Measurements from ENCODE around the gene PFDN5. TPM values are rescaled to one million over a fixed set of nuclear protein-coding genes. Genes with fewer than 3 reads are reported as not detected.

Gene PFDN5
- total RNA-seq, 4 donors from 2014 or later = 223 to 578 (median 263) TPM

DNA sequence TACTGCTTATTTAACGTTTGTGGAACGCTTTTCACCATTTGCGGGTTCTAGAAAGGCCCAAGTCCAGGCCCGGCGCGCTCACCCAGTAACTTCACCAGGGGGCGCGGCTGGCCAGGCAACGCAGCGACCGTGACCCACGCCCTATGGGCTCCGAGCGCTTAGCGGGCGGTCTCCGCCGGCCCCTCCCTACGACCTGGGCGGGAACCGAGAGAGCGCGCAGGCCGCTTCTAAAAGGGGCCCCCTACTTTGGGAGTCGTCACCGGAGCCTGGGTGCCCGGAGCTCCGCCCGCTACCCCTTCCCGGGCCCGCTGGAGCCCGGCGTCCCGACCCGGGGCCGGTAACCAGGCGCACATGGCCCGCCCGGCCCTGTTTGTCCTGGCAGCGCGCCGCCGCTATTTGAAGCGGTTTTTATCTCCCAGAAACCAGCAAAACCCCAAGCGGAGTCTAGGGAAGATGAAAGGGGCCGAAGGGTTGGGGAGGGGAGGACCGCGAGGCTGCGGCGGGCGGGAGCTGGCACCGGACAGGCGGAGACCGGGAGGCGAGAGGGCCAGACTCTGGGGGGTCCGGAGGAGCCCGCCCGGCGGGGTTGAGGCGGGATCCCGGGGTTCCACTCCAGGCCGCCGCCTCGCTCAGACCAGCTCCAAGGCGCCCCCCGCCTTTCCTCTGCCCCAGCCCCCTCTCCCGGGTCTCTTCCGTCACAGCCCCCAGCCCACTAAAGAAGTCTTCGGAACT is 29.6 kb downstream of the PFDN5 start:
- H3K27me3 ChIP-seq = no peaks in the 10 kb centered on the region
- peak; percentile 24 to 39 for TF ChIP-seq POLR2A (IDR thresholded peaks at IDR 0.05)
- TF ChIP-seq, protein P1, sequence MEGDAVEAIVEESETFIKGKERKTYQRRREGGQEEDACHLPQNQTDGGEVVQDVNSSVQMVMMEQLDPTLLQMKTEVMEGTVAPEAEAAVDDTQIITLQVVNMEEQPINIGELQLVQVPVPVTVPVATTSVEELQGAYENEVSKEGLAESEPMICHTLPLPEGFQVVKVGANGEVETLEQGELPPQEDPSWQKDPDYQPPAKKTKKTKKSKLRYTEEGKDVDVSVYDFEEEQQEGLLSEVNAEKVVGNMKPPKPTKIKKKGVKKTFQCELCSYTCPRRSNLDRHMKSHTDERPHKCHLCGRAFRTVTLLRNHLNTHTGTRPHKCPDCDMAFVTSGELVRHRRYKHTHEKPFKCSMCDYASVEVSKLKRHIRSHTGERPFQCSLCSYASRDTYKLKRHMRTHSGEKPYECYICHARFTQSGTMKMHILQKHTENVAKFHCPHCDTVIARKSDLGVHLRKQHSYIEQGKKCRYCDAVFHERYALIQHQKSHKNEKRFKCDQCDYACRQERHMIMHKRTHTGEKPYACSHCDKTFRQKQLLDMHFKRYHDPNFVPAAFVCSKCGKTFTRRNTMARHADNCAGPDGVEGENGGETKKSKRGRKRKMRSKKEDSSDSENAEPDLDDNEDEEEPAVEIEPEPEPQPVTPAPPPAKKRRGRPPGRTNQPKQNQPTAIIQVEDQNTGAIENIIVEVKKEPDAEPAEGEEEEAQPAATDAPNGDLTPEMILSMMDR (IDR thresholded peaks at IDR 0.05) = peak; percentile 54 to 87 (median 81)
- H3K4me3 ChIP-seq = peak overlapping the region; percentile 53 to 67 (median 65)
- H3K27ac ChIP-seq = peak overlapping the region; percentile 80 to 94 (median 85)
- DNase-seq = peak; percentile 89 to 96 (median 93)
- H3K9me3 ChIP-seq = no peaks in the 10 kb centered on the region
- no peaks in the 10 kb centered on the region for H3K36me3 ChIP-seq
- peaks cover 0 to 27% (median 10%) of the 10 kb centered on the region in 4 donors for H3K4me1 ChIP-seq

DNA sequence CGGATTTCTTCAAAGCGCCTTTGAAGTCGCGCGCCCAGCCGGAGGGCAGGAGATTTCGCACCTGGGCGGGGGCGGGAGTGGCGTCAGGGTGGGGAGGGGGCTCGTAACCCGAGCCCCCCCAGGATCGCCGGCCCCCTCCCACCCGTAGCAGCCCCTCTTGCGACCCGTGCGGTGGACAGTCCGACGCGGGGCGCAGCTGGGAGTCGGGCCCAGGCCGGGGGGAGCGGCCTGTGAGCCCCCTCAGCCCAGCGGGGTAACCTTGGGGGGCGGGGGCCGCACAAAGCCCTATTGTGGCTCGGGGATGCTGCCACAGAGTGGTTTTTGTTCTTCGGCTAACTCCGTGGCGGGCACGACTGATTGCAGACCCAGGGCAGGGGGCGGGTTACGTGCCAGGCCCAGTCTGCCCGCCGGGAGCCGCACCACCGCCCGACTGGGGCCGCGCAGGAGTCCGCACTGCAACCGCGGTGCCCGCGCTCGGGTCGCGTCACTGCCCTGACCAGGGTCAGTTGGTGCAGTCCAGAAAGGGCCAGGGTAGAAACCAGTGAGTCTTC is 30.2 kb downstream of the PFDN5 start:
- peak overlapping the region; percentile 53 to 67 (median 65) for H3K4me3 ChIP-seq
- no peaks in the 10 kb centered on the region for H3K9me3 ChIP-seq
- no peak for TF ChIP-seq POLR2A (IDR thresholded peaks at IDR 0.05)
- TF ChIP-seq, protein P1 (IDR thresholded peaks at IDR 0.05) = no peak
- no peaks in the 10 kb centered on the region for H3K27me3 ChIP-seq
- peaks cover 0 to 21% (median 10%) of the 10 kb centered on the region in 4 donors for H3K4me1 ChIP-seq
- no peaks in the 10 kb centered on the region for H3K36me3 ChIP-seq
- DNase-seq = peak in 2 of 3 donors; percentile 34 to 54
- H3K27ac ChIP-seq = peak overlapping the region; percentile 80 to 94 (median 85)

DNA sequence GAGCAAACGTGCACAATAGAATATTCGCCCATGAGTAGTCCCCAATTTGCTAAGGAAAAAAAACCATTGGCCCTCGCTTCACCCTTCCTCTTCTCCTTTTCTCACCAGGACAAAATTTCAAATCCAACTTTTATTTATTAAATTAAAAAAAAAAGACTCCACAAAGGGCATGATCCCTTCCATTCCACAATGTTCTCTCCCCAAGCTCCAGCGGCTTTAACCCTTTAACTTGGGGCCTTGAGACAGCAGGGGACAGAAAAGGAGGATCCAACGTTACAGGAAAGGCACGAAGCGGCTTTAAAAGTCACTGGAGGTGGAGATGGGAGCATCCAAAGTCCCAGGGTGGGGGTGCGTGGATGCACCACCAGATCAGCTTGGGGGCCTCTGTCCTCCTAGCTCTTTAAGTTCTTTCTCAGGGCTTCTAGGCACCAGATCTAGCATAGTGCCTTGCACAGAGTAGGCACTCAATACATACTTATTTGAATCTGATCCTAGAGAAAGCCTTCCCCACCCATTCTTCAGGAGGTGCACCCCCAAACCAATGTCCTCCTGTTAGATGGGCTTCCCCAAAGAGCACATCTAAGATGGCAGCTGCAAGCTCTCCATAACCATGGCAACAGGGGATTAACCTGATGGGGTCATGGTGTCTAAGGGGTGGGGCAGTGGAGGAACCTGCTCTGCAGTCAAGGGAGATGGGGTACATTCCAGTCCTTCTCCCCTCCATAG is 31.3 kb downstream of the PFDN5 start:
- Histone ChIP-seq H3K27ac (no peak overlapping the region), H3K4me1 (peaks cover 0 to 17% (median 9%) of the 10 kb centered on the region in 4 donors), H3K27me3 (no peaks in the 10 kb centered on the region)

DNA sequence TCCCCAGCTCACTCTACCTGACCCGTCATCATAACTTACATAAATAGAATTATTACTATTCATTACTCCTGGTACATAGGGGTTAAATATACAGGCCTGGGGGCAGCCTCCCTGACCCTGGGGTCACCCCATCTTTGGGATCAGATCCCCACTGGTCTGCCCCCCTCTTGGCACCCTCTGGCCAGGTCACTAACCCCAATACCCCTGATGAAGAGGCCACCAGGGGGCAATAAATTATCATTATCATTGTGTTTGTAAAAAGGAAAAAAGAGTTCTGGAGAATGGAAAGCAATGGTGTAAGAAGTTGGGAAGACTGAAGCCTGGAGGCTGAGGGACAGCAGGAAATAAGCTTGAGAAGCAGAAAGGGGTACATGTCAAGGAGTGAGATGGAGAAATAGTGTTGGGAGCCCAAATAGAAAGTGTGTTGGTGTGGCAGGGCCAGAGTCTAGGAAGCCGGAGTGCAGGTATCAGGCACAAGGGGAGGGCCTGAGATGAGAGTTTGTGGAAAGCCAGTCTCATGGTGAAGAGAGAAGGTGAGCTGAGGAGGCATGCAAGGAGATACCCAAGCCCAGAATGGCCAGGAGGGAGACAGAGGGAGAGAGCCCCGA is 32.2 kb downstream of the PFDN5 start:
- no peak for TF ChIP-seq POLR2A (IDR thresholded peaks at IDR 0.05)
- TF ChIP-seq, protein P1 (IDR thresholded peaks at IDR 0.05) = peak; percentile 16 to 27 (median 23)
- H3K4me1 ChIP-seq = peaks cover 0 to 11% (median 5%) of the 10 kb centered on the region in 4 donors
- no peak overlapping the region for H3K4me3 ChIP-seq
- no peaks in the 10 kb centered on the region for H3K9me3 ChIP-seq
- no peaks in the 10 kb centered on the region for H3K36me3 ChIP-seq
- no peak overlapping the region for H3K27ac ChIP-seq
- no peaks in the 10 kb centered on the region for H3K27me3 ChIP-seq
- DNase-seq = no peak

More for the DNA sequence above, 31.3 kb downstream of the PFDN5 start:
- Histone ChIP-seq H3K4me3 (no peak overlapping the region), H3K9me3 (no peaks in the 10 kb centered on the region), H3K36me3 (no peaks in the 10 kb centered on the region)
- no peak for DNase-seq
- no peak for TF ChIP-seq POLR2A (IDR thresholded peaks at IDR 0.05)
- TF ChIP-seq, protein P1 (IDR thresholded peaks at IDR 0.05) = no peak

DNA sequence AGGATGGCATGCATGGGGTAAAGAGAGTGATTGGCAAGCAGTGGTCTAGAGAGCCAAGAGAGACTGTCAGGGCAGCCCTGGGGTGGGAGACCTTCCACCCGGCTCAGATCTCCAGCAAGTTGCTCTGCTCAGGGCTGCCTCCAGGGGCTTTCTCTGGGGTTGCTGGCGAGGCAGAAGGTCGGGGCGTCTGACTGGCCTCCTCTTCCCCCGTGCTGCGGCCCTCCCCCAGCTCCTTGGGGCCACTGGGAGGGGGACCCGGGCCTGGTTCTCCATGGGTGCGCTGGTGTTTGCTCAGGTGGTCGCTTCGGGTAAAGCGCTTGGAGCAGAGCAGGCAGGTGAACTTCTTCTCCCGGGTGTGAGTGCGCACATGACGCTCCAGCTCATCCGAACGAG is 32.7 kb downstream of the PFDN5 start:
- no peaks in the 10 kb centered on the region for H3K27me3 ChIP-seq
- no peak for DNase-seq
- H3K27ac ChIP-seq = no peak overlapping the region
- TF ChIP-seq POLR2A (IDR thresholded peaks at IDR 0.05) = no peak
- TF ChIP-seq, protein P1 (IDR thresholded peaks at IDR 0.05) = no peak
- H3K4me3 ChIP-seq = no peak overlapping the region
- H3K36me3 ChIP-seq = no peaks in the 10 kb centered on the region
- H3K9me3 ChIP-seq = no peaks in the 10 kb centered on the region
- H3K4me1 ChIP-seq = peaks cover 0 to 11% (median 5%) of the 10 kb centered on the region in 4 donors

All from Peyer's patch (tissue), 4 donors.